Thyroid gland (tissue), 4 donors: ENCODE data around the gene AGAP5. TPM values are rescaled to one million over a fixed set of nuclear protein-coding genes. Genes with fewer than 3 reads are reported as not detected.

Source experiments
- DNase-seq, 2 donors: peaks; one replicate each; pipeline ENCODE4 v3.0.0-alpha.2; 2019
- H3K27ac ChIP-seq, 3 donors: fragments of 200-600 bp; sonication (generic); 1 replicate in 2 of 3; 2 replicates in 1 of 3; pipeline ENCODE4 v1.5.1; 2016 to 2019; ENCODE audit warnings: mild to moderate bottlenecking in 1 of 3, moderate library complexity in 1 of 3
- H3K27me3 ChIP-seq: fragments of 200-600 bp; sonication (generic); one replicate; pipeline ENCODE4 v1.5.1; 2019
- H3K36me3 ChIP-seq, 2 donors: fragments of 200-600 bp; sonication (generic); one replicate each; pipeline ENCODE4 v1.5.1; 2016 to 2019
- H3K4me1 ChIP-seq, 2 donors: fragments of 200-600 bp; sonication (generic); one replicate each; pipeline ENCODE4 v1.5.1; 2017 to 2019
- H3K4me3 ChIP-seq, 3 donors: fragments of 200-600 bp; sonication (generic); replicated peaks in 1 of 3; 1 replicate in 2 of 3; 2 replicates in 1 of 3; pipeline ENCODE4 v1.5.1; 2016; ENCODE audit warnings: mild to moderate bottlenecking in 1 of 3
- H3K9me3 ChIP-seq: fragments of 200-600 bp; sonication (generic); one replicate; pipeline ENCODE4 v1.5.1; 2017
- CTCF ChIP-seq, 6 experiments: fragments of 200-600 bp in 3 of 6; fragments of 450-650 bp in 3 of 6; sonication (generic) in 3 of 6; IDR thresholded peaks; one replicate each; pipeline ENCODE4 v1.5.1; 2016 to 2019; ENCODE audit warnings: antibody characterized with exemption in 6 of 6, mild to moderate bottlenecking in 2 of 6, inconsistent platforms in 1 of 6, moderate library complexity in 1 of 6
- POLR2A ChIP-seq, 2 donors: fragments of 450-650 bp; IDR thresholded peaks; one replicate each; pipeline ENCODE4 v1.6.1; 2017; ENCODE audit warnings: antibody characterized with exemption in 2 of 2, mild to moderate bottlenecking in 2 of 2, moderate library complexity in 1 of 2
- WGBS, 2 donors: methylation state at CpG; one replicate each; pipeline ENCODE4 v1.1.5; 2017; 5-methylcytosine and 5-hydroxymethylcytosine counted together
- intact Hi-C: fragments of 100-400 bp; cut with DNase I; formaldehyde crosslinking; loops from one replicate; pipeline ENCODE4 v1.15.1; 2023
- total RNA-seq, 4 donors: library from RNA; depleted of rRNA; stranded (reverse); fragments of >200 nt; gene quantifications; one replicate each; pipeline ENCODE4 v1.2.3, GENCODE V29; 2016

Gene AGAP5
- total RNA-seq, 4 donors from 2014 or later: 8.2 to 12.1 (median 10.2) TPM

GRCh38 chr10:73649876-73650536 lies 47.9 kb downstream of the AGAP5 start:
- H3K4me1 ChIP-seq: peaks cover 8 to 19% of the 10 kb centered on the region in 2 donors
- intact Hi-C loops: loop anchor here (5.0 kb wide), 1 partner anchor 118 kb away; no protein-coding TSS in a partner anchor
- no peaks in the 10 kb centered on the region for H3K36me3 ChIP-seq
- no peaks in the 10 kb centered on the region for H3K9me3 ChIP-seq
- 85 to 91% methylated on average over 6 of the region's 6 CpGs for WGBS, 2 donors
- no peak overlapping the region for H3K27ac ChIP-seq
- DNase-seq: no peak
- no peak overlapping the region for H3K4me3 ChIP-seq
- no peak for TF ChIP-seq CTCF (IDR thresholded peaks at IDR 0.05)
- TF ChIP-seq POLR2A (IDR thresholded peaks at IDR 0.05): no peak
- no peaks in the 10 kb centered on the region for H3K27me3 ChIP-seq

GRCh38 chr10:73648975-73649829 lies 48.7 kb downstream of the AGAP5 start:
- Histone ChIP-seq H3K4me3 (no peak overlapping the region), H3K9me3 (no peaks in the 10 kb centered on the region), H3K4me1 (peaks cover 8 to 19% of the 10 kb centered on the region in 2 donors), H3K27me3 (no peaks in the 10 kb centered on the region), H3K27ac (no peak overlapping the region), H3K36me3 (no peaks in the 10 kb centered on the region)
- intact Hi-C loops: loop anchor here (5.0 kb wide), 1 partner anchor 117 kb away; no protein-coding TSS in a partner anchor
- TF ChIP-seq POLR2A (IDR thresholded peaks at IDR 0.05) (no peak), CTCF (IDR thresholded peaks at IDR 0.05) (no peak)
- 74 to 79% methylated on average over 4 of the region's 4 CpGs for WGBS, 2 donors
- no peak for DNase-seq

GRCh38 chr10:73647875-73648651 lies 49.8 kb downstream of the AGAP5 start:
- DNase-seq: no peak
- Histone ChIP-seq H3K36me3 (no peaks in the 10 kb centered on the region), H3K27ac (peak overlapping the region in 1 of 3 donors; percentile 14), H3K4me3 (peak overlapping the region; percentile 25 to 91 (median 67)), H3K9me3 (no peaks in the 10 kb centered on the region), H3K27me3 (no peaks in the 10 kb centered on the region), H3K4me1 (peaks cover 11 to 19% of the 10 kb centered on the region in 2 donors)
- WGBS, 2 donors: 18 to 24% methylated on average over 26 to 29 of the region's 35 CpGs
- TF ChIP-seq POLR2A (IDR thresholded peaks at IDR 0.05) (no peak), CTCF (IDR thresholded peaks at IDR 0.05) (no peak)
- intact Hi-C loops: loop anchor here (5.0 kb wide), 1 partner anchor 116 kb away; no protein-coding TSS in a partner anchor

- DNase-seq: peak; percentile 62 to 68
- H3K4me3 ChIP-seq: peak overlapping the region; percentile 25 to 91 (median 67)
- H3K4me1 ChIP-seq: peaks cover 11 to 19% of the 10 kb centered on the region in 2 donors
- 11% methylated on average over 20 to 30 of the region's 32 CpGs for WGBS, 2 donors
- no peaks in the 10 kb centered on the region for H3K36me3 ChIP-seq
- peak overlapping the region in 1 of 3 donors; percentile 14 for H3K27ac ChIP-seq
- H3K27me3 ChIP-seq: no peaks in the 10 kb centered on the region
- no peak for TF ChIP-seq CTCF (IDR thresholded peaks at IDR 0.05)
- no peak for TF ChIP-seq POLR2A (IDR thresholded peaks at IDR 0.05)
- no peaks in the 10 kb centered on the region for H3K9me3 ChIP-seq
- intact Hi-C loops: loop anchor here (5.0 kb wide), 1 partner anchor 115 kb away; no protein-coding TSS in a partner anchor
Measured at GRCh38 chr10:73647211-73647874, 50.6 kb downstream of the AGAP5 start.
